ENCODE results near the gene TMEM238L. TPM values are rescaled to one million over a fixed set of nuclear protein-coding genes. Genes with fewer than 3 reads are reported as not detected.

TMEM238L gene
- total RNA-seq, 1 donor from 2014 or later, result not detected

- no peak for DNase-seq (ENCODE audit: low spot score)
- H3K9me3 Mint-ChIP-seq, result no peaks in the 10 kb centered on the region
- H3K27me3 Mint-ChIP-seq (ENCODE audit: insufficient read depth), result no peaks in the 10 kb centered on the region
- H3K4me1 Mint-ChIP-seq (ENCODE audit: low read depth), result no peaks in the 10 kb centered on the region
- H3K36me3 Mint-ChIP-seq (ENCODE audit: low read depth), result no peaks in the 10 kb centered on the region
- intact Hi-C loops (cut with micrococcal nuclease), result no loop called here
- H3K27ac Mint-ChIP-seq, result no peak overlapping the region
- H3K4me3 Mint-ChIP-seq, result no peak overlapping the region
These were observed 21.0 kb upstream of the TMEM238L start for GRCh38 chr17:10824874-10825273.

GRCh38 chr17:10821770-10822169 is 17.9 kb upstream of the TMEM238L start:
- peaks cover 2% of the 10 kb centered on the region for H3K27me3 Mint-ChIP-seq (ENCODE audit: insufficient read depth)
- no peaks in the 10 kb centered on the region for H3K4me1 Mint-ChIP-seq (ENCODE audit: low read depth)
- DNase-seq (ENCODE audit: low spot score), result no peak
- H3K27ac Mint-ChIP-seq, result no peak overlapping the region
- no peaks in the 10 kb centered on the region for H3K36me3 Mint-ChIP-seq (ENCODE audit: low read depth)
- H3K4me3 Mint-ChIP-seq, result no peak overlapping the region
- H3K9me3 Mint-ChIP-seq, result no peaks in the 10 kb centered on the region
- intact Hi-C loops (cut with micrococcal nuclease), result no loop called here

- Mint-ChIP-seq H3K27me3 (ENCODE audit: insufficient read depth) (peaks cover 2% of the 10 kb centered on the region), H3K4me3 (no peak overlapping the region), H3K9me3 (no peaks in the 10 kb centered on the region), H3K4me1 (ENCODE audit: low read depth) (no peaks in the 10 kb centered on the region), H3K27ac (no peak overlapping the region), H3K36me3 (ENCODE audit: low read depth) (no peaks in the 10 kb centered on the region)
- no peak for DNase-seq (ENCODE audit: low spot score)
- intact Hi-C loops (cut with micrococcal nuclease), result no loop called here
These were observed 17.2 kb upstream of the TMEM238L start for GRCh38 chr17:10821054-10821453.

- Mint-ChIP-seq H3K27ac (no peak overlapping the region), H3K27me3 (ENCODE audit: insufficient read depth) (peaks cover 2% of the 10 kb centered on the region), H3K4me1 (ENCODE audit: low read depth) (no peaks in the 10 kb centered on the region), H3K9me3 (no peaks in the 10 kb centered on the region), H3K4me3 (no peak overlapping the region), H3K36me3 (ENCODE audit: low read depth) (no peaks in the 10 kb centered on the region)
- DNase-seq (ENCODE audit: low spot score), result no peak
- intact Hi-C loops (cut with micrococcal nuclease), result no loop called here
These were observed 11.4 kb upstream of the TMEM238L start for GRCh38 chr17:10815319-10815718.

- Mint-ChIP-seq H3K4me1 (ENCODE audit: low read depth) (no peaks in the 10 kb centered on the region), H3K9me3 (no peaks in the 10 kb centered on the region), H3K36me3 (ENCODE audit: low read depth) (no peaks in the 10 kb centered on the region), H3K4me3 (no peak overlapping the region), H3K27ac (no peak overlapping the region), H3K27me3 (ENCODE audit: insufficient read depth) (peaks cover 2% of the 10 kb centered on the region)
- intact Hi-C loops (cut with micrococcal nuclease), result no loop called here
- no peak for DNase-seq (ENCODE audit: low spot score)
These were observed 10.2 kb upstream of the TMEM238L start for GRCh38 chr17:10814075-10814474.

- no peak for DNase-seq (ENCODE audit: low spot score)
- Mint-ChIP-seq H3K4me1 (ENCODE audit: low read depth) (no peaks in the 10 kb centered on the region), H3K9me3 (no peaks in the 10 kb centered on the region), H3K36me3 (ENCODE audit: low read depth) (no peaks in the 10 kb centered on the region), H3K27ac (no peak overlapping the region), H3K4me3 (no peak overlapping the region), H3K27me3 (ENCODE audit: insufficient read depth) (no peaks in the 10 kb centered on the region)
- intact Hi-C loops (cut with micrococcal nuclease), result no loop called here
These were observed 8.8 kb upstream of the TMEM238L start for GRCh38 chr17:10812674-10813073.

- Mint-ChIP-seq H3K9me3 (no peaks in the 10 kb centered on the region), H3K36me3 (ENCODE audit: low read depth) (no peaks in the 10 kb centered on the region), H3K4me1 (ENCODE audit: low read depth) (no peaks in the 10 kb centered on the region), H3K4me3 (no peak overlapping the region), H3K27me3 (ENCODE audit: insufficient read depth) (no peaks in the 10 kb centered on the region), H3K27ac (no peak overlapping the region)
- DNase-seq (ENCODE audit: low spot score), result no peak
- intact Hi-C loops (cut with micrococcal nuclease), result loop anchor here (5.0 kb wide), 1 partner anchor 52 kb away; no protein-coding TSS in a partner anchor
These were observed 5.7 kb upstream of the TMEM238L start for GRCh38 chr17:10809605-10810004.

- no peak for DNase-seq (ENCODE audit: low spot score)
These were observed 3.8 kb upstream of the TMEM238L start for GRCh38 chr17:10807704-10808128.

GRCh38 chr17:10806545-10807262 is 2.8 kb upstream of the TMEM238L start:
- Mint-ChIP-seq H3K4me3 (no peak overlapping the region), H3K9me3 (no peaks in the 10 kb centered on the region), H3K27ac (no peak overlapping the region), H3K4me1 (ENCODE audit: low read depth) (no peaks in the 10 kb centered on the region), H3K36me3 (ENCODE audit: low read depth) (no peaks in the 10 kb centered on the region), H3K27me3 (ENCODE audit: insufficient read depth) (peaks cover 2% of the 10 kb centered on the region)
- intact Hi-C loops (cut with micrococcal nuclease), result loop anchor here (5.0 kb wide), 1 partner anchor 49 kb away; no protein-coding TSS in a partner anchor
- no peak for DNase-seq (ENCODE audit: low spot score)

More at GRCh38 chr17:10807704-10808128, 3.8 kb upstream of the TMEM238L start:
- Mint-ChIP-seq H3K36me3 (ENCODE audit: low read depth) (no peaks in the 10 kb centered on the region), H3K27me3 (ENCODE audit: insufficient read depth) (no peaks in the 10 kb centered on the region), H3K27ac (no peak overlapping the region), H3K4me1 (ENCODE audit: low read depth) (no peaks in the 10 kb centered on the region), H3K9me3 (no peaks in the 10 kb centered on the region), H3K4me3 (no peak overlapping the region)
- intact Hi-C loops (cut with micrococcal nuclease), result loop anchor here (5.0 kb wide), 1 partner anchor 50 kb away; no protein-coding TSS in a partner anchor

GRCh38 chr17:10805911-10806310 is 2.0 kb upstream of the TMEM238L start:
- no peaks in the 10 kb centered on the region for H3K4me1 Mint-ChIP-seq (ENCODE audit: low read depth)
- intact Hi-C loops (cut with micrococcal nuclease), result loop anchor here (5.0 kb wide), 1 partner anchor 49 kb away; no protein-coding TSS in a partner anchor
- peaks cover 2% of the 10 kb centered on the region for H3K27me3 Mint-ChIP-seq (ENCODE audit: insufficient read depth)
- H3K9me3 Mint-ChIP-seq, result no peaks in the 10 kb centered on the region
- no peak overlapping the region for H3K27ac Mint-ChIP-seq
- no peak for DNase-seq (ENCODE audit: low spot score)
- no peak overlapping the region for H3K4me3 Mint-ChIP-seq
- no peaks in the 10 kb centered on the region for H3K36me3 Mint-ChIP-seq (ENCODE audit: low read depth)

GRCh38 chr17:10804546-10804945 is 647 bp upstream of the TMEM238L start:
- intact Hi-C loops (cut with micrococcal nuclease), result no loop called here
- Mint-ChIP-seq H3K9me3 (no peaks in the 10 kb centered on the region), H3K27me3 (ENCODE audit: insufficient read depth) (peaks cover 2% of the 10 kb centered on the region), H3K27ac (no peak overlapping the region), H3K36me3 (ENCODE audit: low read depth) (no peaks in the 10 kb centered on the region), H3K4me3 (no peak overlapping the region), H3K4me1 (ENCODE audit: low read depth) (no peaks in the 10 kb centered on the region)
- DNase-seq (ENCODE audit: low spot score), result no peak

GRCh38 chr17:10803350-10803749 is 549 bp downstream of the TMEM238L start:
- Mint-ChIP-seq H3K27me3 (ENCODE audit: insufficient read depth) (peaks cover 2% of the 10 kb centered on the region), H3K27ac (no peak overlapping the region), H3K4me3 (no peak overlapping the region), H3K36me3 (ENCODE audit: low read depth) (no peaks in the 10 kb centered on the region), H3K4me1 (ENCODE audit: low read depth) (no peaks in the 10 kb centered on the region), H3K9me3 (no peaks in the 10 kb centered on the region)
- intact Hi-C loops (cut with micrococcal nuclease), result no loop called here
- DNase-seq (ENCODE audit: low spot score), result no peak

- intact Hi-C loops (cut with micrococcal nuclease), result no loop called here
- no peaks in the 10 kb centered on the region for H3K4me1 Mint-ChIP-seq (ENCODE audit: low read depth)
These were observed 1.2 kb downstream of the TMEM238L start for GRCh38 chr17:10802496-10803284.

More at GRCh38 chr17:10802496-10803284, 1.2 kb downstream of the TMEM238L start:
- H3K36me3 Mint-ChIP-seq (ENCODE audit: low read depth), result no peaks in the 10 kb centered on the region
- no peak overlapping the region for H3K27ac Mint-ChIP-seq
- DNase-seq (ENCODE audit: low spot score), result no peak
- H3K4me3 Mint-ChIP-seq, result no peak overlapping the region
- no peaks in the 10 kb centered on the region for H3K9me3 Mint-ChIP-seq
- H3K27me3 Mint-ChIP-seq (ENCODE audit: insufficient read depth), result peaks cover 2% of the 10 kb centered on the region

Data from activated T-helper 1 cell treated with anti-CD3 and anti-CD28 coated beads, Interleukin-12 subunit alpha, Interleukin-12 subunit beta, Interleukin-2, Interleukin-4 antibody, amounts not matched to agents 30 ng/mL and 10 ng/mL and 1 ng/mL, durations not matched to agents 14 hours and 24 hours and 36 hours (primary cell).